ENCODE results near the gene NDC1.
A peak's percentile ranks its signal among the peaks of the same experiment; 100 is the strongest.
"Not testable (repeated sequence)": the region's sequence is repeated elsewhere in the genome, so short reads cannot be mapped to it uniquely, and the experiment has no call there.

NDC1 gene, protein sequence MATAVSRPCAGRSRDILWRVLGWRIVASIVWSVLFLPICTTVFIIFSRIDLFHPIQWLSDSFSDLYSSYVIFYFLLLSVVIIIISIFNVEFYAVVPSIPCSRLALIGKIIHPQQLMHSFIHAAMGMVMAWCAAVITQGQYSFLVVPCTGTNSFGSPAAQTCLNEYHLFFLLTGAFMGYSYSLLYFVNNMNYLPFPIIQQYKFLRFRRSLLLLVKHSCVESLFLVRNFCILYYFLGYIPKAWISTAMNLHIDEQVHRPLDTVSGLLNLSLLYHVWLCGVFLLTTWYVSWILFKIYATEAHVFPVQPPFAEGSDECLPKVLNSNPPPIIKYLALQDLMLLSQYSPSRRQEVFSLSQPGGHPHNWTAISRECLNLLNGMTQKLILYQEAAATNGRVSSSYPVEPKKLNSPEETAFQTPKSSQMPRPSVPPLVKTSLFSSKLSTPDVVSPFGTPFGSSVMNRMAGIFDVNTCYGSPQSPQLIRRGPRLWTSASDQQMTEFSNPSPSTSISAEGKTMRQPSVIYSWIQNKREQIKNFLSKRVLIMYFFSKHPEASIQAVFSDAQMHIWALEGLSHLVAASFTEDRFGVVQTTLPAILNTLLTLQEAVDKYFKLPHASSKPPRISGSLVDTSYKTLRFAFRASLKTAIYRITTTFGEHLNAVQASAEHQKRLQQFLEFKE
- total RNA-seq, result 12.1 to 101 (median 40.5) reads per million in 9 experiments

DNA sequence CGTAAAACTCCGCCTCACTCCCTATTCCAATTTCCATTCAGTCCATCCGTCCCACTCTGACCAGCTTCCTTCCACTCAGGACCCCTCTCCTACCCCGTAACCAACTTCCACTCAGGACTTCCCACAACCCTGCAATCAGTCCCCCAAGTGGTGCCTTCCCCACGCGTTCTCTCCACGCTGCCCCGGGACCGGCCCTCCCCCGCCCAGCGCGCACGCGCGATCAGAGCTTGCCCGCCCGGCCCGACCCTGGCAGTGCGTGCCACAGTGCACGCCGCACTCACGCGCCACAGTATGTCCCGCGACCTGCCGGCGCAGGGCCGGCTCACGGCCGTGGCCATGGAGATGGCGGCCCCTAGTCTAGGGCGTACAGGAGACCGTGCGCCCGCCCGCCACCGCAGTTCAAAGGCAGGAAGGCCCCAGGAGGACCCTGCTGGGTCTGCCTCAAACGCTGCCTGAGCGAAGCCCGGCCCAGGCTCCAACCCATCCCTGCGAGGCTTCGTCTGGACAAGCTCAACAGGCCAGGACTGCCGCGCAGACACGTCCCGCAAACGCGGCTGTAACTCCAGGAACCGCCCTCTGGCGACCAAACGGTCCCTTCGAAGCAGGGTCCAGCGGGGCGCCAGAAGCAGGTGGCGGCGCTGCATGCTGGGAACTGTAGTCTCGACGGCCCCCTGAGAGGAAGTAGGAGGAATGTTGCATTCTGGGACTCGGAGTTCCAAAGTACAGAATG lies at the start of gene NDC1:
Gene NDC1, minus strand, starts transcription at position 373 of the 730 bp plus-strand sequence. Its CDS starts 35 bp downstream, at position 338.
- no peaks in the 10 kb centered on the region for H3K9me3 Mint-ChIP-seq
- peaks cover 7% of the 10 kb centered on the region for H3K36me3 Mint-ChIP-seq (ENCODE audit: insufficient read depth)

GRCh38 chr1:53883600-53883999 lies 45.5 kb upstream of the NDC1 start:
- not testable (repeated sequence) for H3K4me3 Mint-ChIP-seq; H3K9me3 Mint-ChIP-seq; DNase-seq; H3K27me3 Mint-ChIP-seq; ATAC-seq (replicated peaks)
- Mint-ChIP-seq H3K4me1 (ENCODE audit: low read depth in 2 of 2) (peaks cover 16 to 25% of the 10 kb centered on the region in 2 donors), H3K27ac (peak overlapping the region in 1 of 2 donors; percentile 44), H3K36me3 (ENCODE audit: insufficient read depth) (peaks cover 22% of the 10 kb centered on the region)

More for the DNA sequence above, at the start of gene NDC1:
- ATAC-seq (replicated peaks), result peak; percentile 89
- Mint-ChIP-seq H3K4me3 (peak within 1 kb of the TSS; percentile 94 to 100), H3K27ac (peak within 1 kb of the TSS; percentile 97 to 100), H3K27me3 (peaks cover 0 to 11% of the 10 kb centered on the region in 2 donors), H3K4me1 (ENCODE audit: low read depth in 2 of 2) (peaks cover 15 to 24% of the 10 kb centered on the region in 2 donors)
- DNase-seq, result peak; percentile 85 to 89 (median 85)

GRCh38 chr1:53881853-53882252 lies 43.8 kb upstream of the NDC1 start:
- Mint-ChIP-seq H3K36me3 (ENCODE audit: insufficient read depth) (peaks cover 38% of the 10 kb centered on the region), H3K4me1 (ENCODE audit: low read depth in 2 of 2) (peaks cover 7 to 15% of the 10 kb centered on the region in 2 donors)
- H3K27ac Mint-ChIP-seq; H3K4me3 Mint-ChIP-seq; DNase-seq; ATAC-seq (replicated peaks); H3K27me3 Mint-ChIP-seq; H3K9me3 Mint-ChIP-seq: not testable (repeated sequence)

DNA sequence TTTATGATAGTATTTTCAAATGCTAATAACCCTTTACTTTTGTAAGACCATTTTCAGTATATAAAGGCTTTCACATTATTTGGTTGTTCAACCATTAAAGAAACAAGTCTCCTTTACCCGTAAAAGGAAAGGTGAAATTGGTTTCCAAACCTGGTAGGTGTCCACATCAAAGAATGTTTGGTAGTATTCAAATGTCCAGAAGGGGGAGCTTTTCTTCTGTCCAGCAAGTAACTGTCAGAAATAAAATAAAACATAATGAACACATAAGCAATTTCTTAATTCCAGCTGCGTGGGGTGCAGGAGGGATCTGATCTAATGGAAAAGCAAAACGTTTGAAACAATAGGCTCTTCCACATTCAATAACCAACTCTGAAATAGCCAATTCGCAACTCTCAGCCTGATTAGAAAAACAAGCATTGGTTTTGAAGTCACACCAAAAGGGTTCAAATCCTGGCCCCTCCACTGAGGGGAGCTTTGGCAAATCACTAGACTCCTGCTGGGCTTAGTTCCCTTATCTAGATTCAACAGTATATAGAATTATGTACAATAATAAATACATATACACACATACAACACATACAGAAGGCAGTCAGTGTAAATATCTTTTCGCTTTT lies 40.5 kb upstream of the NDC1 start:
- Mint-ChIP-seq H3K4me1 (ENCODE audit: low read depth in 2 of 2) (peaks cover 0 to 5% of the 10 kb centered on the region in 2 donors), H3K36me3 (ENCODE audit: insufficient read depth) (peaks cover 45% of the 10 kb centered on the region), H3K4me3 (no peak overlapping the region), H3K27ac (no peak overlapping the region), H3K27me3 (no peaks in the 10 kb centered on the region), H3K9me3 (peaks cover 3 to 7% of the 10 kb centered on the region in 2 donors)
- ATAC-seq (replicated peaks) (no peak), DNase-seq (no peak)

GRCh38 chr1:53875150-53875549 lies 37.1 kb upstream of the NDC1 start:
- peaks cover 43% of the 10 kb centered on the region for H3K36me3 Mint-ChIP-seq (ENCODE audit: insufficient read depth)
- H3K4me1 Mint-ChIP-seq (ENCODE audit: low read depth in 2 of 2); H3K27ac Mint-ChIP-seq; H3K27me3 Mint-ChIP-seq; ATAC-seq (replicated peaks); H3K4me3 Mint-ChIP-seq; H3K9me3 Mint-ChIP-seq; DNase-seq: not testable (repeated sequence)

GRCh38 chr1:53871773-53872484 lies 33.8 kb upstream of the NDC1 start:
- no peaks in the 10 kb centered on the region for H3K4me1 Mint-ChIP-seq (ENCODE audit: low read depth in 2 of 2)
- DNase-seq (no peak), ATAC-seq (replicated peaks) (no peak)
- peaks cover 45% of the 10 kb centered on the region for H3K36me3 Mint-ChIP-seq (ENCODE audit: insufficient read depth)
- no peaks in the 10 kb centered on the region for H3K27me3 Mint-ChIP-seq
- no peaks in the 10 kb centered on the region for H3K9me3 Mint-ChIP-seq
- H3K4me3 Mint-ChIP-seq, result no peak overlapping the region
- H3K27ac Mint-ChIP-seq, result no peak overlapping the region

- Mint-ChIP-seq H3K27ac (no peak overlapping the region), H3K36me3 (ENCODE audit: insufficient read depth) (peaks cover 50% of the 10 kb centered on the region)
- ATAC-seq (replicated peaks), result no peak
Measured at GRCh38 chr1:53871221-53871620, 33.1 kb upstream of the NDC1 start.

GRCh38 chr1:53869454-53870117 lies 31.5 kb upstream of the NDC1 start:
- ATAC-seq (replicated peaks), result no peak
- no peak for DNase-seq
- Mint-ChIP-seq H3K9me3 (no peaks in the 10 kb centered on the region), H3K36me3 (ENCODE audit: insufficient read depth) (peaks cover 55% of the 10 kb centered on the region), H3K27me3 (no peaks in the 10 kb centered on the region), H3K4me3 (no peak overlapping the region), H3K4me1 (ENCODE audit: low read depth in 2 of 2) (no peaks in the 10 kb centered on the region), H3K27ac (no peak overlapping the region)

More at GRCh38 chr1:53871221-53871620, 33.1 kb upstream of the NDC1 start:
- DNase-seq, result no peak
- no peaks in the 10 kb centered on the region for H3K4me1 Mint-ChIP-seq (ENCODE audit: low read depth in 2 of 2)
- no peaks in the 10 kb centered on the region for H3K27me3 Mint-ChIP-seq
- H3K4me3 Mint-ChIP-seq, result no peak overlapping the region
- H3K9me3 Mint-ChIP-seq, result no peaks in the 10 kb centered on the region

DNA sequence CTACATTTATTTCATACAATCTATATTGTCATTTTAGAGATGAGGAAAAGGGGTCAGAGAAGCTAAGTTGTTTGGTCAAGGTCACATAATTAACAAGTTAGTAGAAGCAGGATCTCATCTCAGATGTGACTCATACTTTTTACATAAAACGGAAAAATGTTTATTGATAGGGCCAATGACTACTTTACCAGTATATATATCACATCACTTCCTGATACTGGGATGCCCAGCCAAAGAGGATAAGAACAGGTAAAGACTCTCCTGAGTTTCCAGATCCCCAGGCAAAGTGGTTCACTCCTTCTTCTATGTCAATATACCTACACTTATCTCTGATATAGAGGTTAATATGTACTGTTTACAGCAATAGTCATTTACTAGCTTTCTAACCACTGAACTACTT lies 30.5 kb upstream of the NDC1 start:
- peak overlapping the region in 1 of 2 donors; percentile 62 for H3K27ac Mint-ChIP-seq
- no peaks in the 10 kb centered on the region for H3K27me3 Mint-ChIP-seq
- ATAC-seq (replicated peaks) (no peak), DNase-seq (no peak)
- H3K4me3 Mint-ChIP-seq, result no peak overlapping the region
- H3K36me3 Mint-ChIP-seq (ENCODE audit: insufficient read depth), result peaks cover 52% of the 10 kb centered on the region
- H3K9me3 Mint-ChIP-seq, result no peaks in the 10 kb centered on the region
- H3K4me1 Mint-ChIP-seq (ENCODE audit: low read depth in 2 of 2), result no peaks in the 10 kb centered on the region

DNA sequence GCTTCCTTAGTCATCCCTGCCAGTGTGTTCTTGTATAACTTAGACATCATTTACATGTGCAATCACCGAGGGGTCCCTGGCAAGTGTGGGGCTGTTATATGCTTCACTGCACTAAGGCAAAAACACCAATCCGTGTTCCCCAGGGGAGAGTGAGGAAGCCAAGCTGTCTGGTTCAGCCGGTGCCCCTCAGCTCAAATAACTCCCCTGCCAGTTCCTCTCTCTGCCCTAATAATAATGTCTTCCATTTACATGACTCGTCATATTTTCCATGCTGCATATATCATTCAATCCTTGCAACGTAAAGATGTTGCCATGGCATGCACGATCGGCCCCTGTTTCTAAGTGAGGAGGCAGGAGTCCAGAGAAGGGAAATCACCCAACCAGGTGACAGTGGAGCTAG lies 24.4 kb upstream of the NDC1 start:
- H3K36me3 Mint-ChIP-seq (ENCODE audit: insufficient read depth), result peaks cover 26% of the 10 kb centered on the region
- ATAC-seq (replicated peaks) (no peak), DNase-seq (no peak)
- no peaks in the 10 kb centered on the region for H3K27me3 Mint-ChIP-seq
- no peaks in the 10 kb centered on the region for H3K9me3 Mint-ChIP-seq
- H3K4me1 Mint-ChIP-seq (ENCODE audit: low read depth in 2 of 2), result peaks cover 3 to 8% of the 10 kb centered on the region in 2 donors
- no peak overlapping the region for H3K4me3 Mint-ChIP-seq
- peak overlapping the region; percentile 21 to 55 for H3K27ac Mint-ChIP-seq

- DNase-seq (peak; percentile 36 to 42 (median 36)), ATAC-seq (replicated peaks) (peak; percentile 72)
- no peak overlapping the region for H3K4me3 Mint-ChIP-seq
- no peaks in the 10 kb centered on the region for H3K9me3 Mint-ChIP-seq
- peaks cover 3 to 8% of the 10 kb centered on the region in 2 donors for H3K4me1 Mint-ChIP-seq (ENCODE audit: low read depth in 2 of 2)
- peaks cover 15% of the 10 kb centered on the region for H3K36me3 Mint-ChIP-seq (ENCODE audit: insufficient read depth)
- H3K27ac Mint-ChIP-seq, result peak overlapping the region; percentile 56 to 63
- no peaks in the 10 kb centered on the region for H3K27me3 Mint-ChIP-seq
Measured at GRCh38 chr1:53860967-53861411, 22.9 kb upstream of the NDC1 start.

All from effector memory CD8-positive, alpha-beta T cell (primary cell).